ENCODE data around the gene CREBBP.

DNA sequence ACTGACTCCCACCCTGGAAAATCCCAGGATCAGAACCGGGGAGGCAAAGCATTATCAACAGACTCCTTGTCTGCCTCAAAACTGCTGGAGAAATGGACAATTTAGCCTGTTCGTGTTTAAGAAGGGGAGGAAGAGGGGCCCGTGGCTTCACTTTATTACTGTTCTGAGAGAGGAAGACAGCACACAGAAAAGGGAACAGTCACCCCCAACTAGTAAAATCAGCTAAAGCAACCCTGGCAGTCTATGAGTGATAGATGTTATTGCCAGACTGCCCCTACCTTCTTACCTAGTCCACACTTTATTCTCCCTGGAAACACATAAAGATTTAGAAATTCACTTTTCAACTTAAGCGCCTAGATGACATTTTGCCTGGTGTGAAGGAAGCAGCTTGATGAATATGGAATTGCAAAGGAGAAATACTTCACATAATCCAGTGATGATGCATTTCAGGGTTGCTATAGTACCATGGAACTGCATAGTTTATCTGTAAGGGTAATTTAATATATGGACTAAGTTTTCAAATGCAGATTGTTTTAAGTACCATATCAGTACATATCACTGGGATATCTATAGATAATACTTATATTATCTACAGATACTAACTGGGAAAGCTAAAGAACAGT is 126.3 kb downstream of the CREBBP start:
- TF ChIP-seq, protein P1, sequence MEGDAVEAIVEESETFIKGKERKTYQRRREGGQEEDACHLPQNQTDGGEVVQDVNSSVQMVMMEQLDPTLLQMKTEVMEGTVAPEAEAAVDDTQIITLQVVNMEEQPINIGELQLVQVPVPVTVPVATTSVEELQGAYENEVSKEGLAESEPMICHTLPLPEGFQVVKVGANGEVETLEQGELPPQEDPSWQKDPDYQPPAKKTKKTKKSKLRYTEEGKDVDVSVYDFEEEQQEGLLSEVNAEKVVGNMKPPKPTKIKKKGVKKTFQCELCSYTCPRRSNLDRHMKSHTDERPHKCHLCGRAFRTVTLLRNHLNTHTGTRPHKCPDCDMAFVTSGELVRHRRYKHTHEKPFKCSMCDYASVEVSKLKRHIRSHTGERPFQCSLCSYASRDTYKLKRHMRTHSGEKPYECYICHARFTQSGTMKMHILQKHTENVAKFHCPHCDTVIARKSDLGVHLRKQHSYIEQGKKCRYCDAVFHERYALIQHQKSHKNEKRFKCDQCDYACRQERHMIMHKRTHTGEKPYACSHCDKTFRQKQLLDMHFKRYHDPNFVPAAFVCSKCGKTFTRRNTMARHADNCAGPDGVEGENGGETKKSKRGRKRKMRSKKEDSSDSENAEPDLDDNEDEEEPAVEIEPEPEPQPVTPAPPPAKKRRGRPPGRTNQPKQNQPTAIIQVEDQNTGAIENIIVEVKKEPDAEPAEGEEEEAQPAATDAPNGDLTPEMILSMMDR (IDR thresholded peaks at IDR 0.05) = no peak
- TF ChIP-seq POLR2AphosphoS5 (IDR thresholded peaks at IDR 0.05) = peak in 1 of 2 donors; percentile 15
- no peak for TF ChIP-seq POLR2A (IDR thresholded peaks at IDR 0.05; ENCODE audit: low read depth)
- no peak for TF ChIP-seq EP300 (IDR thresholded peaks at IDR 0.05)
